Dedifferentiated amniotic fluid mesenchymal stem cell (primary cell): ENCODE results near the gene MCCC1.

ENCODE experiments used
- DNase-seq: peaks from one replicate; pipeline ENCODE4 v3.0.0-alpha.2; 2016; ENCODE audit errors: extremely low spot score

Gene MCCC1

GRCh38 chr3:182983876-182984275 lies 115.4 kb downstream of the MCCC1 start:
- no peak for DNase-seq

- DNase-seq, result no peak
These were observed 118.3 kb downstream of the MCCC1 start for GRCh38 chr3:182981038-182981380.

- DNase-seq, result peak; percentile 77
These were observed 118.9 kb downstream of the MCCC1 start, which contains the start of gene DCUN1D1 for GRCh38 chr3:182980204-182981037. TSS of gene DCUN1D1 (minus strand) at chr3:182980538. CDS start at chr3:182980489, 49 bp downstream.

- no peak for DNase-seq
These were observed 119.6 kb downstream of the MCCC1 start for GRCh38 chr3:182979674-182980191.

GRCh38 chr3:182979103-182979673 lies 120.1 kb downstream of the MCCC1 start:
- no peak for DNase-seq

GRCh38 chr3:182978387-182978786 lies 120.9 kb downstream of the MCCC1 start:
- no peak for DNase-seq

- no peak for DNase-seq
These were observed 126.2 kb downstream of the MCCC1 start for GRCh38 chr3:182973047-182973446.

- no peak for DNase-seq
These were observed 126.9 kb downstream of the MCCC1 start for GRCh38 chr3:182972387-182972786.

- no peak for DNase-seq
These were observed 127.7 kb downstream of the MCCC1 start for GRCh38 chr3:182971637-182972036.

- DNase-seq, result no peak
These were observed 128.4 kb downstream of the MCCC1 start for GRCh38 chr3:182970811-182971418.

- DNase-seq, result no peak
These were observed 129.4 kb downstream of the MCCC1 start for GRCh38 chr3:182969853-182970252.

- peak; percentile 54 for DNase-seq
These were observed 130.0 kb downstream of the MCCC1 start for GRCh38 chr3:182969277-182969676.

GRCh38 chr3:182967218-182968204 lies 131.8 kb downstream of the MCCC1 start:
- DNase-seq, result no peak

- no peak for DNase-seq
These were observed 133.4 kb downstream of the MCCC1 start for GRCh38 chr3:182965861-182966366.
